GM21717 (cell line): ENCODE results near the gene DYNLT1.
"Not testable (repeated sequence)": the region's sequence is repeated elsewhere in the genome, so short reads cannot be mapped to it uniquely, and the experiment has no call there.

Source experiments
- ATAC-seq: cut with Tn5 transposase; IDR thresholded peaks from one replicate; pipeline ENCODE4 v1.9.1; 2021; ENCODE audit warnings: mild to moderate bottlenecking, moderate library complexity; ENCODE audit not compliant: unreplicated experiment

DYNLT1 gene

GRCh38 chr6:158663625-158664165 lies 19.2 kb upstream of the DYNLT1 start:
- no peak for ATAC-seq

- no peak for ATAC-seq
These were observed 18.5 kb upstream of the DYNLT1 start for GRCh38 chr6:158662954-158663624.

- ATAC-seq: no peak
These were observed 18.0 kb upstream of the DYNLT1 start for GRCh38 chr6:158662607-158662953.

- ATAC-seq: no peak
These were observed 16.7 kb upstream of the DYNLT1 start for GRCh38 chr6:158661156-158661685.

GRCh38 chr6:158660333-158660754 lies 15.8 kb upstream of the DYNLT1 start:
- peak; percentile 53 for ATAC-seq

GRCh38 chr6:158656986-158657385 lies 12.4 kb upstream of the DYNLT1 start:
- ATAC-seq: not testable (repeated sequence)

GRCh38 chr6:158655569-158656450 lies 11.3 kb upstream of the DYNLT1 start:
- no peak for ATAC-seq

- ATAC-seq: no peak
These were observed 10.5 kb upstream of the DYNLT1 start for GRCh38 chr6:158654960-158655489.

- no peak for ATAC-seq
These were observed 10.0 kb upstream of the DYNLT1 start for GRCh38 chr6:158654498-158654897.

- ATAC-seq: no peak
These were observed 9.2 kb upstream of the DYNLT1 start for GRCh38 chr6:158653577-158654354.

- ATAC-seq: not testable (repeated sequence)
These were observed 7.6 kb upstream of the DYNLT1 start for GRCh38 chr6:158651981-158652737.

- peak; percentile 57 for ATAC-seq
These were observed 5.0 kb upstream of the DYNLT1 start, which contains the start of gene SYTL3 for GRCh38 chr6:158649289-158650143. TSS of gene SYTL3 (plus strand) at chr6:158650054. CDS start at chr6:158663269, 13,215 bp downstream.

- ATAC-seq: peak; percentile 43
These were observed 4.2 kb upstream of the DYNLT1 start for GRCh38 chr6:158648682-158649131.

GRCh38 chr6:158647501-158647900 lies 3.0 kb upstream of the DYNLT1 start:
- ATAC-seq: no peak

- ATAC-seq: no peak
These were observed 1.7 kb upstream of the DYNLT1 start for GRCh38 chr6:158646023-158646910.

GRCh38 chr6:158645064-158646022 lies 800 bp upstream of the DYNLT1 start:
- no peak for ATAC-seq

GRCh38 chr6:158643836-158644230 lies 710 bp downstream of the DYNLT1 start:
- ATAC-seq: no peak
